GM21528 (cell line): Measurements from ENCODE around the gene GLRX3.
"Not testable (repeated sequence)": the region's sequence is repeated elsewhere in the genome, so short reads cannot be mapped to it uniquely, and the experiment has no call there.

ENCODE experiments used
- ATAC-seq: cut with Tn5 transposase; IDR thresholded peaks from one replicate; pipeline ENCODE4 v1.9.1; 2021; ENCODE audit warnings: mild to moderate bottlenecking, moderate library complexity; ENCODE audit not compliant: unreplicated experiment, low FRiP score

Gene GLRX3

DNA sequence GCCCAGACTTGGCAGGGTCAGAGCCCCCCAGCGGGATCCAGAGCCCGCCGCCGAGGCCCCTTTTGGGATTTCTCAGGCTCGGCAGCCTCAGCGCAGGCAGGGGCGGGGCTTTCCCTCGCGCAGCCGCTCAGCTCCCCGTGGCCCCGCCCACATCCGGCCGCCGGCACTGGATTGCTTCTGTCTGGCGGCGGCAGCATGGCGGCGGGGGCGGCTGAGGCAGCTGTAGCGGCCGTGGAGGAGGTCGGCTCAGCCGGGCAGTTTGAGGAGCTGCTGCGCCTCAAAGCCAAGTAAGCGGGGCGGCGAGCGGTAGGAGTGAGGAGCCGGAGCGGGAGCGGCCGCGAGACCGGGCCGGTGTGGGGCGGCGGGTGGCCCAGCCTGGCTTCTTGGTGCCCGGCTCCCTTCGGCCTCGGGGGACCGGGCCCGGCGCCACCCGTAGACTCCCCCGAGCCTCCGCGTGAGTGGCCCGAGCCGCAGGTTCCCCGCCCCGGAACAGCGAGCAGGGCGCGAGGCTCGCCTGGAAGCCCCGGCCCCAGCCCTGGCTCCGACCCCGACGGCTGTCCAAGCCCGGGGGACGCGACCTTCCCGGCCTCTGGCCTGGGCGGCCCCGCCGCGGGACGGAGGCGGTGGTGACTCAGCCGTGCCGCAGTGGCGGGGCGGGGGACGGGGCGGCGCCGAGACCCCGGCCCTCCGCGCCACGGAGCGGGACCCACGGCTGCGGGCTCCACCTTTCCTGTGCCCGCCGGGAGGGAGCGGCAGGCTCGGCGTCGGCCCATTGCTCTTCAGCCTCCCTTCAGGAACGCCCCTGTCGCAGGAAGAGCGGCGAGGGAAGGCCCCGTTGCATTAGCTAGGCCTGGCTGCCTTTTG, at the start of gene GLRX3:
Gene GLRX3, plus strand, starts transcription at position 166 of the 864 bp plus-strand sequence. Its CDS starts 30 bp downstream, at position 196.
- peak; percentile 89 for ATAC-seq

DNA sequence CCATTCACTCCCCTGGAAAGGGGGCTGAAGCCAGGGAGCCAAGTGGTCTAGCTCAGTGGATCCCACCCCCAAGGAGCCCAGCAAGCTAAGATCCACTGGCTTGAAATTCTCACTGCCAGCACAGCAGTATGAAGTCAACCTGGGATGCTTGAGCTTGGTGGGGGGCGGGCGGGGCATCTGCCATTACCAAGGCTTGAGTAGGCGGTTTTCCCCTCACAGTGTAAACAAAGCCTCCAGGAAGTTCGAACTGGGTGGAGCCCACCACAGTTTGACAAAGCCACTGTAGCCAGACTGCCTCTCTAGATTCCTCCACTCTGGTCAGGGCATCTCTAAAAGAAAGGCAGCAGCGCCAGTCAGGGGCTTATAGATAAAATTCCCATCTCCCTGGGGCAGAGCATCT, 45.6 kb upstream of the GLRX3 start:
- not testable (repeated sequence) for ATAC-seq

DNA sequence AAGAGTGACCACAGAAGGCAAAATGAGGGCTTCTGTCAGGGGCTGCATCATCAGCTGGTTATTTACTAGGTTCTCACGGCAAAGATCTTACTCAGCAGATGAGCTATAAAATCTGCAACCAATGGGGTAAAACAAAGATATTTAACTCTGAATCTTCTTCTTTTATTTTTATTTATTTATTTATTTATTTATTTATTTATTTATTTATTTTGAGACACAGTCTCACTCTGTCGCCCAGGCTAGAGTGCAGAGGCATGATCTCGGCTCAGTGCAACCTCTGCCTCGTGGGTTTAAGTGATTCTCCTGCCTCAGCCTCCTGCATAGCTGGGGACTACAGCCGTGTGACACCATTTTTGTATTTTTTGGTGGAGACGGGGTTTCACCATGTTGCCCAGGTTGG, 36.8 kb upstream of the GLRX3 start:
- ATAC-seq = no peak

DNA sequence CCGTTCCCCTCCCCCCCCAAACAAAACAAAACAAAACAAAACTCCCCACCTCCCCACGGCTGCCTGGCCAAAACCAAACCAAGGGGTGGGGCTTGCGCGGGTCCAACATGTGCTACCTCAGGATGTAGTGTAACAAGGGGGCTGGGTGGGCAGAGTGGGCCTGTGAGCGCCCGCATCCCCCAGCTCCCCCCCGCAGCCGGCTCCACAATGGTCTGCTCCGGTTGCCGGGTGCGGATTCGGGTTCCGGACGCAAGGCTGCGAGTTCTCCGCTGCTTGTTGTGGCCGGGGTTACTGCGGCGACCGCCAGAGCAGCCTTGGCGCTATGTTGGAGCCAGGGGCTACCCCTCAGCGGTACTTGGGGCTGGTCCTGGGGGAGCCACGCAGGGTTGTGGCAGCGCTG, 30.5 kb upstream of the GLRX3 start:
- ATAC-seq = no peak

DNA sequence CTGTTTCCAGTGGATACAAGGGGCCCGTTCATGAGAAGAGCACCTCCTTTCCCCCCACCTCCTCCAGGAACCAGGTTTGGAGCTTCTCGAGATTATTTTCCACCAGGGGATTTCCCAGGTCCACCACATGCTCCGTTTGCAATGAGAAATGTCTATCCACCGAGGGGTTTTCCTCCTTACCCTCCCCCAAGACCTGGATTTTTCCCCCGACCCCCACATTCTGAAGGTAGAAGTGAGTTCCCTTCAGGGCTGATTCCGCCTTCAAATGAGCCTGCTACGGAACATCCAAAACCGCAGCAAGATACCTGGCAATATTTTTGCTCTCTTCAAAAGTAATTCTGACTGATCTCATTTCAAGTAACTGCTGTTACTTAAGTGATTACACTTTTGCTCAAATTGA, 28.0 kb upstream of the GLRX3 start:
- ATAC-seq = not testable (repeated sequence)

DNA sequence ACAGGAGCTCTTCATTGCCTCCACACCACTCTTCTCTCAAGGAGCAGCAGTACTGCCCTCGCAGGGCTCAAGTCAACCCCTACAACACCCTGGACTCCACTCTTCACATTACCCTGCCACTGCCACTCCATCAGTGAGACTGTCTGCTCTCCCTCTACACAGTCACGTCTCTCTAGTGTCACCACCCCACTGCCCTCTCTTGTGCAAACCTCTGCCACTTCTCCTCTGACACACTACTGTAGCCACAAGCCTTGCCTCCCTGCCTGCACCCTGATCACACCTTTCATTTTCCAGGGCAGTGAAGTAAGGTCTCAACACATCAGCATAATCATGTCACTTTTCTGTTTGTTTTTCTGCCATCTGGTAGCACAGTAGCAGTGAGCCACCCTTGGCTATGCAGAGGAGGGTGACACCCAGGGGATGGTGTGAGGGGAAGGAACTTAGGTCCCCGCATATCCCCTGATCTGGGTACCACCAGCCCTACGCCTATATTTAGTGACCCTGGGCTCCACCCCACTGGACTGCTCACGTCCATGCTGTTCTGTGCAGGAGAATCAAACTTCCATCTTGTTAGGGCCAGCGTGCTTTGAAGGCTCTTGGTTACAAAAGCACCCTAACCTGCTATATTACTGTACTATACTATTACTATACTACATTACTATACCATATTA, 27.1 kb upstream of the GLRX3 start:
- no peak for ATAC-seq

DNA sequence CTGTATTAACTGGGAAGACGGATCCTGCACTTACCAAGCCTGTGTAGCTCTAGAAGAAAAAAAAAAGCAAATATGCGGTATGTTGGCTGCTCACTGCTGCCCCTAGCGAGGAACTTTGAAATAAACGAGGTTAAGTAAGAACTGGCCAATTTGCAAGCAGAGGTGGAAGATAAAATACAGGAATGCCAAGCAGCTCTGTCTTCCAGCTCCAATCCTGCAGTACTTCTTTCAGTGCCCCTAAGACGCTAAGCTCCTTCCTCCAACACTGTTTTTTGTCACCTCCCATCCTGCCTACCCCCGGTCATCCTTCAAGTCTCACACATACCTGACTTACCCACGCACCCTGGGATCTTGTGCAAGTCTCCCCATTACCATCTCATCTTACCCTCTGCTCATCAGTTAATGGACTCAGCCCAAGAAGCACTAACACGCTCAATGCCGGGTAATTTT, 26.4 kb upstream of the GLRX3 start:
- ATAC-seq = no peak

DNA sequence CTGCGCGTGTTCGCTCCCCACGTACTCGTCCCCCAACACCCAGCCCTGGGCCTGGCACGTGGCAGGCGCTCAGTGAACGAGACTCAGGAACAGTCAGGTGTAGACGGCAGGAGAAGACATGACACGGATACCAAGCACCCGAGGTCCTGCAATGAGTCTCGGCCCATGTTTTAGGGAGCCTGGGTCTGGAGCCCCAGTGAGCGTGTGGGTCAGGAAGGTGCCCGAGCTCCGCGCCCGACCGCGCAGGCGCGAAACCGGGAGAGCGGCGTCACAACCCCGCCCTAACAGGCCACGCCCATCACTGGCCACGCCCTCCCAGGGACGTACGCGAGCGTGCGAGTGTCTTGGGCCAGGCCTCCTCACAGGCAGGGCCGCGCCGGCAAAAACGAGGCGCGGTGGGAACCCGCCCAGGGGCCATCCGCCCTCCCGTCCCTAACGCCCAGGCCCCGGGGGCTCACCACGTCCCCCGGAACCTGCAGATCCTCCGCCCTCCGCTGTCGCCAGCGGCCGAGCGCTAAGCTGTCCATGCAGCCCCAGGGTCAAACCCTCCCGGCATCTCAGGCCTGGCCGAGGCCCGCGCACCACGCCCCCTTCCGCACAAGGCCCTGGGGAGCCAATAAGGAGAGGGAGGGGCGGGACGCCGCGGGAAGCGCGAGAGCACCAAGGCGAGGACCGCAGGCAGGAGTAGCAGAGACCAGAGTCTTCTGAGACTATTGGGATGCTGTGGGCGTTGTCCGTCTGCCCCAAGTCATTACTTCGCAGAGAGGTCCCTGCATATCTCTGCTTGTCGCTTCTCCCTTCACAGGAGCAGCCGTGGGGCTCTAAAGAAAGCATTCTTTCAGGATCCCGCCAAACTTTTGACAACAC, 25.7 kb upstream of the GLRX3 start, which contains the start of gene C10orf143:
Gene C10orf143, minus strand, starts transcription at position 585 of the 867 bp plus-strand sequence. Its CDS starts 58 bp downstream, at position 527.
- ATAC-seq = peak; percentile 85

DNA sequence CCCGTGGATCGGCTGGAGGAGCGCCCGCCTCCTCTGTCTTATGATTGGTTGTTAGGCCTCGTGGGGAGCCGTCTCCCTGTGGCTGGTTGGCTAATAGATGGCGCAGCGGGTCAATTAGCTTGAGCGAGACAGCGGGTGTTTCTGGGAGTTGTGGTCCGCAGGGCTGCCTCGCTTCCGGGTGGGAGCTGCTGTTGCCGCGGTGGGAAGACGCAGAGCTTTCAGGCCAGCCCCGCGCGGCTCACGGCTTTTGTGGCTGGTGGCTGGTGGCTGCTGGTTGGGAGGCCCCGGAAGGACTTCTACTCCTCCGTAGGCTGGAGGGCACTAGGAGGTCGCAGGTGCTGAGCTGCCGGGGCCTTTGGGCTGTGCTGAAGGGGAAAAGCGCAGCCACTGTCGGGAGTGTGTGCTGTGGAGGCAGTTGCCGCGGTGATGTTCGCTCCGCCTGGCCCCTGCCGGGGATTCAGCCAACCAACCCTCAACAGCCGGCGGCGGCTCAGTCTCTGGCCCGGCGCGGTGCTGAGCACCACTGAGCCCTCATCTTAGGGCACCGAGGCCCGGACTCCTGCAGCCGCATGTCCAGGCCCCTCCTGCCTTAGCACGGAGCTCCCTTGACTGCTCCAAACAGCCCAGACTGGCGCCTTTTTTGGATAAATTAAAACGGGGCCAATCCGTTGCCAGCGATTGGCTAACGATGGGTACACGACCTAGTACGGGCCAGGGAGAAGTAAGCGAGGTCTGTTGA, 24.9 kb upstream of the GLRX3 start:
- peak; percentile 92 for ATAC-seq

DNA sequence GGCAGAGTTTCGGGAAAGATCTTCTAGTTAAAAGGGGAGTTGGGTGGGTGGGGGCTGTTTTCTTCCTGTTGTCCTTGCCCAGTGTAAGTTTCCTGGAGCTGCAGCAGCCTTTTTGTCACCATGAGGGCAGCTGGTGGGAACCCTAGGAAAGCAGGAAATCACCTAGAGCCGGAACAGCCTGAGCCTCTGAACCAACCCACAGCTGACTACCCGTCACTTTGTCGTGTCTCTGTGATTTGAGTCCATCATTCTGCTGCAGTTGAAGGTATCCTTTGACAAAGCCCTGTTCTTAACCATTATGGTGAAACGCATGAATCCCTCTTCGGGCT, 24.4 kb upstream of the GLRX3 start:
- ATAC-seq = no peak

DNA sequence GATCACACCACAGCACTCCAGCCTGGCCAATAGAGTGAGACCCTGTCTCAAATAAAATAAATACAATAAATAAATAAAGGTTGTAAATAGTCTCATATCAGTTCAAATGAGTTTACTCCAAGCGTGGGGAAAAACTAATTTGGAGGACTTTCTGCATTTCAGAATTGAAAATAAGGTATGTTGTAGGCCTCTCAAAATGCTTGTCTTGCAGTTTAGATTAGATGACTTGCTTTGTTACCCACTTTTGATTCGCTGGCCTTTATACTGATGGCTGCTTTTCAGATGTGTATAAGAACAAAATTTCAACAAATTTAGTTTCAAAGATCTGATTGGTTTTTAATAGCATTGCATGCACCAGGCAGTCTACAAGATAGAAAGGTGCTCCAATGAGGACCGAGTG, 23.4 kb upstream of the GLRX3 start:
- no peak for ATAC-seq

DNA sequence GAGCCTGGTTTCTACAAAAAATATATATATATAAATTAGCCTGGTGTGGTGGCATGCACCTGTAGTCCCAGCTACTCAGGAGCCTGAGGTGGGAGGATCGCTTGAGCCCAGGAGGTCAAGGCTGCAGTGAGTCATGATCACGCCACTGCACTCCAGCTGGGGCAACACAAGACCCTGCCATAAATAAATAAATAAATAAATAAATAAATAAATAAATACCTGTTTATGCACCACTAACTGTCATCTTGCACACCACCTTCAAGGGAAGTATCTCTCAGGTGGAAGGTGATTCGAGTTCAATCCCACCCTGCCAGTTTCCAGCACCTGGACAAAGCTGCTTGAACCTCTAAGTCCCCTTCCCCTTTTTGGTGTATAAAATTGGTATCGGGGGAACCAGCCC, 19.2 kb upstream of the GLRX3 start:
- not testable (repeated sequence) for ATAC-seq

DNA sequence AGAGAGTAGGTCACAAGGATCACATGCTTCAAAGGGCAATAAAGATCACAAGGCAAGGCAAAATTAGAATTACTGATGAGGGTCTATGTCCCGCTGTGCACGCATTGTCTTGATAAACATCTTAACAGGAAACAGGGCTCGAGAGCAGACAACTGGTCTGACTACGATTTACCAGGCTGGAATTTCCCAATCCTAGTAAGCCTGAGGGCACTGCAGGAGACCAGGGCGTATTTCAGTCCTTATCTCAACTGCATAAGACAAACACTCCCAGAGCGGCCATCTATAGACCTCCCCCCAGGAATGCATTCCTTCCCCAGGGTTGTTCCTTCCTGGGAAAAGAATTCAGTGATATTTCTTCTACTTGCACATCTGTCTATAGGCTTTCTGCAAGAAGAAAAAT, 18.7 kb upstream of the GLRX3 start:
- not testable (repeated sequence) for ATAC-seq

DNA sequence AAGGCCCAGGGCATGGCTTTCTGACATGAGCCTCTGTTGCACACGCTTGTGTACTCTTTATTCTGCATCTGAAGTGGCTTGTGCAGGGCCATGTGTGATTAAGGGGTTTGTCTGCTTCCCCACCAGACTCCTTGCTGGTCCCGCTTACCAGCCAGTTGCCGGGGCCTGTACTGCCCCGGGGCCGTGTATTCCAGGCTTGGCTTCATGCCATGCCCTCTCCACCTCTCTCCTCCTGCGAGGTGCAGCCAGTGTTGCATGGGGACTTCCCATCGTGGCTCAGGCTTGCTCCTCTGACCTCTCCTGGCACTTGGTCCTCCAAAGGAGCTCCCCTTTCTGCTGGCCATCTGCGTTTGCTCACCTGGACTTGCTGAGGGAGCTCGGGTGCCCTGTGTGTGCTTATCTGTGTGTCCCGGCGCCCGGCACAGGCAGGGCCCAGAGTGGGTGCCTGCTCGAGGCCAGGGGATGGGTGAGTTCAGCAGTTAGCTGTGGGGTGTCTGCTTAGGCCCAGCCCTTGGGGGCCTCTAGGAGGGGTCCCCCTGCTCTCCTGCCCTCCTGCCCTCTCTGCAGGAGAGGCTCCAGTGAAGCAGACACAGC, 14.6 kb upstream of the GLRX3 start:
- ATAC-seq = no peak

DNA sequence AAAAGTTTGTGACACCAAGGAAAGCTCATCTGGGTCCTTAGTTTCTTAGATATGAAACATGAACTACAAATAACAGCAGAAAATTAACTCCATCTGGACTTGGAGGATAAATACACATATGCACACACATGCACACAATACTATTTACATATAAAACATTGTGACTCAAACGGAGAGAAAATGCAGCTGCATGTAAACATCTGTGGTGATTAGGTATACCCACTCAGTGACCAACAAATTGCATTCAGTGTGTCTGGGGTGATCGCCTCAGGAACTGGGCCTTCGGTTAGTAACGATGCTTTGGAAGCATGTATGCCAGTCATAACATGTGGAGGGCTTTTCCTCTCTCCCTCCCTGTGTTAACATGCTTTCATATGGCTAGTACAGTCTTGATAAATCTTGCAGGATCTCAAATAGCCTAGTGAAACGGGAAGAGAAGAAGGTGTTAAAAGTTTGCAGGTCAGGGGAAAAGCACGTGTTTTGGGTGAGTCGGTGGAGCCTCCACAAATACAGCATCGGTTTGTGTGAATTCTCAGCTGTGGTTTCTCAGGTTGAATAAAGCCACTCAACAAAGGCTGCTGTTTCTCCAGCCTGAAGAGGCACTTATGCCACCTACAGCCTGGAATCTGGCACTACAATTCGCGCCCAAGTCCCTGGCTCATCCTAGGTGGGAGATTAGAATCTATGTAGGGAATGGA, 8.7 kb upstream of the GLRX3 start:
- peak; percentile 92 for ATAC-seq

DNA sequence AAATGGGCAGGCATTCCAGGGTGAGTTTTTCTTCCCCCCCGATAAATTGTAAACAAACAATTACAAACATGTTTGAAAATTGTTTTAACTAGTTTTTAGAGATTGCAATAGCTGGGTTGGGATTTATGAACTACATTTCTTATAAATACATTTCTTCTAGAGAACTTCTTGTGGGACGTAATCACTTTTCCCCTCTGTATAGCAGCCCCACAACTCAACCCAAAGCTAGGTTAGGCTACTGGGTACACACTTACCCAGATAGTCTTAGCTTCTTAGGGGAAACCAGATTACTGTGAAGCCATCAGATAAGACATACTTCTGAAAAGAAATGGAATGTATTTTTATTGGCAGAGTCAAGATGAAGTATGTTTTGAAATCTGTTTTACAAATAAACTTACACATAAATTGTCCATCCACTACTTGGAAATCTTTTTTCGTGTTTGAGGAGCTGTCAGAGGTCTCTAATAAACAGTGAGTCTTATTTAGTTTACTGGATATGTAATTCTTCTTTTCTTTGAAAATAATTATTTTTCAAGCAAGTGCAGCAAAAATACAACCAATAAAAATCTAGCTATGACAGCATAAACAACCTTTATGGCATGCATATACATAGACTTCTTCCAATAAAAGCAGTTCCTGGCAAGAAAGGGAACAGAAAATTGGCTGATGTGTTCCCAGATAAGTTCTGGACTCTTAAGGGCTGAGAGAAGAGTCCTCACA, 8.0 kb upstream of the GLRX3 start:
- no peak for ATAC-seq

DNA sequence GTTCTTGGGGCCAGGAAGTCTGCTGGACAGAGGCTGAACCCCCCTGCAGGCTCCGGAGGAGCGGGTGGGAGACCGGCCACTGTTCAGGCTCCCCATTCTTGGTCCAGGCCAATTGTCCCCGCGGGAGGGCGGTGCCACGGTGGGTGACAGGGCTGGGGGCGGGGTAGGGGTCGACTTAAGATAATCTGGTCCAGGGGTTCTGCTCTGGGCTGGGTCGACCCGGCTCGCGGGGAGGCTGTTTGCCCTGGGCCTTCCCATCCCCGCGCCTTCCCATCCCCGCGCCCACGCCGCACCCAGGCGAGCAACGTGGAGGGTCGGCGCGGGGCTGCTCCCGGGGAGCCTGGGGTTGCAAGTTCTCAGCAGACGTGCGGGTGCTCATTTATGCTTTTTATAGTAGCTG, 7.3 kb upstream of the GLRX3 start:
- no peak for ATAC-seq

DNA sequence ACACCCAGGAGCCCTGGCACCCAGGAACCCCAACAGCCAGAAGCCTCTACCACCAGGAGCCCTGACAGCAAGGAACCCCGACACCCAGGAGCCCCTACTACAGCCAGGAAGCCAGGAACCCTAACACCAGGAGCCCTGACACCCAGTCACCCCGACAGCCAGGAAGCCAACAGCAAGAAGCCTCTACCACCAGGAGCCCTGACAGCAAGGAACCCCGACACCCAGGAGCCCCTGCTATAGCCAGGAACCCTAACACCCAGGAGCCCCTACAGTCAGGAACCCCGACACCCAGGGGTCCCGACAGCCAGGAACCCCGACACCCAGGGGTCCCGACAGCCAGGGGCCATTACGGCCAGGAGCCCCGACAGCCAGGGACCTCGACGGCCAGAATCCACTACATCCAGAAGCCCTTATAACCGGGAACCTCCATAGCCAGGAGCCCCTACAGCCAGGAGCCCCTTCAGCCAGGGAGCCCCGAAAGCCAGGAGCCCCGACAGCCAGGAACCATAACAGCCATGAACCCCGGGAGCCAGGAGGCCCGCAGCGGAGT, 440 bp upstream of the GLRX3 start:
- peak; percentile 28 for ATAC-seq
